ENCODE data around the gene PSD4.

DNA sequence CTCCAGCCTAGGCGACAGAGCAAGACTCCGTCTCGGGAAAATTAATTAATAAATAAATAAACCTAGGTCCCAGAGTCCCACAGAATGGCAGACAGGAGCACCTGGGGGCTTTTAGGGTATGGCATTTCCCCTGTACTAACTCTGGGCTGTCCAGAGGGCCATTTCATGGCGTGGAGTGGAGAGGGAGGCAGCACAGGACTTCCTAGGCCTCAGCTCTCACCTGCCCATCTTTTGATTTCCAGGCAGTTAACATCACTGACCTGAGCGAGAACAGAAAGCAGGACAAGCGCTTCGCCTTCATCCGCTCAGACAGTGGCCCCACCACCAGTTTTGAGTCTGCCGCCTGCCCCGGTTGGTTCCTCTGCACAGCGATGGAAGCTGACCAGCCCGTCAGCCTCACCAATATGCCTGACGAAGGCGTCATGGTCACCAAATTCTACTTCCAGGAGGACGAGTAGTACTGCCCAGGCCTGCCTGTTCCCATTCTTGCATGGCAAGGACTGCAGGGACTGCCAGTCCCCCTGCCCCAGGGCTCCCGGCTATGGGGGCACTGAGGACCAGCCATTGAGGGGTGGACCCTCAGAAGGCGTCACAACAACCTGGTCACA, 41.3 kb upstream of the PSD4 start:
- no peak for TF ChIP-seq EZH2 (IDR thresholded peaks at IDR 0.05; ENCODE audit: borderline replicate concordance, control insufficient read depth, low read depth, low read length)
- no peak for TF ChIP-seq POLR2AphosphoS5 (IDR thresholded peaks at IDR 0.05; ENCODE audit: low read length)
- no peak for TF ChIP-seq GATAD2B (conservative IDR thresholded peaks at IDR 0.05; ENCODE audit: low read depth)
- TF ChIP-seq, protein P1, sequence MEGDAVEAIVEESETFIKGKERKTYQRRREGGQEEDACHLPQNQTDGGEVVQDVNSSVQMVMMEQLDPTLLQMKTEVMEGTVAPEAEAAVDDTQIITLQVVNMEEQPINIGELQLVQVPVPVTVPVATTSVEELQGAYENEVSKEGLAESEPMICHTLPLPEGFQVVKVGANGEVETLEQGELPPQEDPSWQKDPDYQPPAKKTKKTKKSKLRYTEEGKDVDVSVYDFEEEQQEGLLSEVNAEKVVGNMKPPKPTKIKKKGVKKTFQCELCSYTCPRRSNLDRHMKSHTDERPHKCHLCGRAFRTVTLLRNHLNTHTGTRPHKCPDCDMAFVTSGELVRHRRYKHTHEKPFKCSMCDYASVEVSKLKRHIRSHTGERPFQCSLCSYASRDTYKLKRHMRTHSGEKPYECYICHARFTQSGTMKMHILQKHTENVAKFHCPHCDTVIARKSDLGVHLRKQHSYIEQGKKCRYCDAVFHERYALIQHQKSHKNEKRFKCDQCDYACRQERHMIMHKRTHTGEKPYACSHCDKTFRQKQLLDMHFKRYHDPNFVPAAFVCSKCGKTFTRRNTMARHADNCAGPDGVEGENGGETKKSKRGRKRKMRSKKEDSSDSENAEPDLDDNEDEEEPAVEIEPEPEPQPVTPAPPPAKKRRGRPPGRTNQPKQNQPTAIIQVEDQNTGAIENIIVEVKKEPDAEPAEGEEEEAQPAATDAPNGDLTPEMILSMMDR (IDR thresholded peaks at IDR 0.05 in 2 of 3, conservative IDR thresholded peaks at IDR 0.05 in 1 of 3; ENCODE audit: control insufficient read depth in 2 of 3, extremely low read depth in 1 of 3, insufficient read depth in 1 of 3, low read depth in 3 of 3, low read length in 3 of 3), result no peak
- no peak for TF ChIP-seq TBL1XR1 (IDR thresholded peaks at IDR 0.05; ENCODE audit: low read depth, low read length)
- TF ChIP-seq YY1 (IDR thresholded peaks at IDR 0.05; ENCODE audit: low read depth, low read length), result no peak
- no peak for TF ChIP-seq ZNF384 (IDR thresholded peaks at IDR 0.05; ENCODE audit: borderline replicate concordance, low read depth, low read length)

Measured in GM12878 (cell line).